Measurements from ENCODE around the gene EHMT1. TPM values are rescaled to one million over a fixed set of nuclear protein-coding genes. Genes with fewer than 3 reads are reported as not detected.

EHMT1 gene
- total RNA-seq, 2 donors from 2014 or later, result 24.1 to 34.6 TPM

GRCh38 chr9:137834846-137835546 lies 216.2 kb downstream of the EHMT1 start:
- no peaks in the 10 kb centered on the region for H3K27me3 ChIP-seq
- H3K4me3 ChIP-seq, result no peak overlapping the region
- peaks cover 45% of the 10 kb centered on the region for H3K36me3 ChIP-seq

GRCh38 chr9:137836151-137836830 lies 217.5 kb downstream of the EHMT1 start:
- Histone ChIP-seq H3K4me3 (no peak overlapping the region), H3K4me1 (no peaks in the 10 kb centered on the region), H3K36me3 (peaks cover 45% of the 10 kb centered on the region), H3K9me3 (no peaks in the 10 kb centered on the region), H3K27me3 (no peaks in the 10 kb centered on the region), H3K27ac (no peak overlapping the region)
- no peak for TF ChIP-seq CTCF (IDR thresholded peaks at IDR 0.05)
- no peak for DNase-seq (ENCODE audit: low spot score)

More at GRCh38 chr9:137834846-137835546, 216.2 kb downstream of the EHMT1 start:
- no peak for DNase-seq (ENCODE audit: low spot score)
- no peak overlapping the region for H3K27ac ChIP-seq
- no peaks in the 10 kb centered on the region for H3K9me3 ChIP-seq
- no peak for TF ChIP-seq CTCF (IDR thresholded peaks at IDR 0.05)
- no peaks in the 10 kb centered on the region for H3K4me1 ChIP-seq

GRCh38 chr9:137836831-137837241 lies 218.0 kb downstream of the EHMT1 start:
- H3K36me3 ChIP-seq, result peaks cover 45% of the 10 kb centered on the region
- H3K27me3 ChIP-seq, result no peaks in the 10 kb centered on the region
- no peak overlapping the region for H3K27ac ChIP-seq
- no peak for TF ChIP-seq CTCF (IDR thresholded peaks at IDR 0.05)
- no peak for DNase-seq (ENCODE audit: low spot score)
- no peaks in the 10 kb centered on the region for H3K4me1 ChIP-seq
- no peaks in the 10 kb centered on the region for H3K9me3 ChIP-seq
- no peak overlapping the region for H3K4me3 ChIP-seq

GRCh38 chr9:137837345-137838278 lies 218.8 kb downstream of the EHMT1 start:
- no peaks in the 10 kb centered on the region for H3K9me3 ChIP-seq
- H3K27ac ChIP-seq, result no peak overlapping the region
- DNase-seq (ENCODE audit: low spot score), result no peak
- no peaks in the 10 kb centered on the region for H3K27me3 ChIP-seq
- no peak overlapping the region for H3K4me3 ChIP-seq
- peaks cover 43% of the 10 kb centered on the region for H3K36me3 ChIP-seq
- no peaks in the 10 kb centered on the region for H3K4me1 ChIP-seq
- no peak for TF ChIP-seq CTCF (IDR thresholded peaks at IDR 0.05)

GRCh38 chr9:137838576-137838975 lies 219.8 kb downstream of the EHMT1 start:
- no peak for TF ChIP-seq CTCF (IDR thresholded peaks at IDR 0.05)
- no peak for DNase-seq (ENCODE audit: low spot score)
- Histone ChIP-seq H3K4me1 (no peaks in the 10 kb centered on the region), H3K27me3 (no peaks in the 10 kb centered on the region), H3K36me3 (peaks cover 34% of the 10 kb centered on the region), H3K9me3 (no peaks in the 10 kb centered on the region), H3K4me3 (no peak overlapping the region), H3K27ac (no peak overlapping the region)

Data from right atrium auricular region (tissue), 2 donors.